HUES64 (cell line): Measurements from ENCODE around the gene FUBP1.
"Not testable (repeated sequence)": the region's sequence is repeated elsewhere in the genome, so short reads cannot be mapped to it uniquely, and the experiment has no call there.

Experiments
- H3K27ac ChIP-seq: 2 replicates; pipeline ENCODE4 v1.7.0; 2013; ENCODE audit warnings: low read depth, low read length, inconsistent platforms
- H3K27me3 ChIP-seq: 2 replicates; pipeline ENCODE4 v1.6.1; 2013; ENCODE audit warnings: mild to moderate bottlenecking, low read length; ENCODE audit not compliant: insufficient read depth
- H3K36me3 ChIP-seq: 2 replicates; pipeline ENCODE4 v1.6.1; 2013; ENCODE audit warnings: mild to moderate bottlenecking, low read length; ENCODE audit not compliant: insufficient read depth
- H3K4me1 ChIP-seq: 2 replicates; pipeline ENCODE4 v1.6.1; 2013; ENCODE audit warnings: mild to moderate bottlenecking, low read length, moderate library complexity; ENCODE audit not compliant: insufficient read depth
- H3K4me3 ChIP-seq: 2 replicates; pipeline ENCODE4 v1.5.1; 2013; ENCODE audit warnings: mild to moderate bottlenecking, low read length, moderate library complexity
- H3K9ac ChIP-seq: 2 replicates; pipeline ENCODE4 v1.6.1; 2013; ENCODE audit warnings: mild to moderate bottlenecking, low read depth, low read length
- H3K9me3 ChIP-seq: 2 replicates; pipeline ENCODE4 v1.6.1; 2013; ENCODE audit warnings: low read depth, low read length; ENCODE audit not compliant: insufficient read depth
- WGBS: fragments of 150-250, 120-280 bp; methylation state at CpG from one replicate; pipeline ENCODE4 v1.1.7; 2013; ENCODE audit warnings: missing lambda C conversion rate; 5-methylcytosine and 5-hydroxymethylcytosine counted together

Gene FUBP1

DNA sequence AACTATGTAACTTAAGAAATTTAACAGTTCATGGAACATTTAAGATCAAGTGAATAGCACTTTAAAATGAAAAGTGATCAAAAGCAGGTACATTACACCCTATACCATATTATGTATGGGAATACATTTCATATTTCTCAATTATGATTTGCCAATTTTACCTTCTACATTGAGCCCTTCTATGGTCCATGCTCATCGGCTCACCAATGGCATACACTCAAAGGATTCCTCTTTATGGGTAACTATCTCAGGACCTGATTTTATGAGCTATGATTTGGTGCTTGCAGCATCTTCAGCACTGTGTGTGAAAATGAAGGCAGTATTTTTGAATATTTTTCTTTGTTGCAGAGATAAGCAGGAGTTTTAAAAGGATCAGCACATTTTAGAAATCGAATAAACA is 33.5 kb downstream of the FUBP1 start:
- H3K27ac ChIP-seq = no peak overlapping the region
- H3K9me3 ChIP-seq = no peaks in the 10 kb centered on the region
- no peaks in the 10 kb centered on the region for H3K27me3 ChIP-seq
- 97% methylated on average over 2 of the region's 2 CpGs for WGBS
- H3K4me1 ChIP-seq = 0 out of 2 replicates have a peak, but pooled peaks cover 2% of the 10 kb centered on the region
- no peak overlapping the region for H3K4me3 ChIP-seq
- no peak overlapping the region for H3K9ac ChIP-seq
- peaks cover 87% of the 10 kb centered on the region for H3K36me3 ChIP-seq

GRCh38 chr1:77942400-77943140 is 36.3 kb downstream of the FUBP1 start:
- Histone ChIP-seq H3K9ac (no peak overlapping the region), H3K9me3 (no peaks in the 10 kb centered on the region), H3K36me3 (peaks cover 59% of the 10 kb centered on the region), H3K27me3 (no peaks in the 10 kb centered on the region), H3K4me3 (no peak overlapping the region), H3K4me1 (0 out of 2 replicates have a peak, but pooled peaks cover 2% of the 10 kb centered on the region), H3K27ac (no peak overlapping the region)
- WGBS = 98% methylated on average over 3 of the region's 4 CpGs

- Histone ChIP-seq H3K9ac (no peak overlapping the region), H3K9me3 (no peaks in the 10 kb centered on the region), H3K27me3 (no peaks in the 10 kb centered on the region), H3K36me3 (peaks cover 44% of the 10 kb centered on the region), H3K4me1 (0 out of 2 replicates have a peak, but pooled peaks cover 2% of the 10 kb centered on the region), H3K4me3 (no peak overlapping the region), H3K27ac (no peak overlapping the region)
- WGBS = 94% methylated on average over 3 of the region's 4 CpGs
These were observed 37.8 kb downstream of the FUBP1 start for GRCh38 chr1:77940921-77941570.

GRCh38 chr1:77938651-77939050 is 40.2 kb downstream of the FUBP1 start:
- Histone ChIP-seq H3K9ac (no peak overlapping the region), H3K4me1 (0 out of 2 replicates have a peak, but pooled peaks cover 2% of the 10 kb centered on the region), H3K4me3 (no peak overlapping the region), H3K9me3 (no peaks in the 10 kb centered on the region), H3K36me3 (peaks cover 20% of the 10 kb centered on the region), H3K27me3 (no peaks in the 10 kb centered on the region), H3K27ac (no peak overlapping the region)

DNA sequence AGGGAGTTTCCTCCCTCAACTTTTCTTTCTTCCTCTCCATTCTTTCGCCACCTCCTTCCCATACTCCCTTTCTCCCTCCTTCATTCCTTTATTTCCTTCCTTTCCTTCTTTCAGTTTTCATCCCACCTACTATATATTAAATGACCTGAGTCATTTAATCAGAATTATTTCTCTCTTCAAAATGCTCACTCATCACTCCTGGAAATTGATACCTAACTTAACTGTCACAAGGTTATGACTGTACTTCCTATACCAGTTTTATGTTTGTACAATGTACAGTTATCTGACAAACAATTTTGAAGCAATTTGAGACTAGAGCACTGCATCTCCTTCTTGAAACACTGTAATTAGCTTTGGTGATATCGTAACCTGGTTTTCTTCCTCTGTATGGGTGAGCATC is 49.1 kb downstream of the FUBP1 start:
- H3K4me1 ChIP-seq = no peaks in the 10 kb centered on the region
- 95% methylated on average over 2 of the region's 2 CpGs for WGBS
- peaks cover 13% of the 10 kb centered on the region for H3K36me3 ChIP-seq
- no peaks in the 10 kb centered on the region for H3K9me3 ChIP-seq
- no peaks in the 10 kb centered on the region for H3K27me3 ChIP-seq
- H3K9ac ChIP-seq = no peak overlapping the region
- no peak overlapping the region for H3K4me3 ChIP-seq
- H3K27ac ChIP-seq = no peak overlapping the region

GRCh38 chr1:77927414-77927813 is 51.5 kb downstream of the FUBP1 start:
- 96% methylated on average over 2 of the region's 4 CpGs for WGBS
- Histone ChIP-seq H3K4me1 (no peaks in the 10 kb centered on the region), H3K36me3 (peaks cover 14% of the 10 kb centered on the region), H3K27ac (no peak overlapping the region), H3K9me3 (no peaks in the 10 kb centered on the region), H3K9ac (no peak overlapping the region), H3K4me3 (no peak overlapping the region), H3K27me3 (no peaks in the 10 kb centered on the region)

DNA sequence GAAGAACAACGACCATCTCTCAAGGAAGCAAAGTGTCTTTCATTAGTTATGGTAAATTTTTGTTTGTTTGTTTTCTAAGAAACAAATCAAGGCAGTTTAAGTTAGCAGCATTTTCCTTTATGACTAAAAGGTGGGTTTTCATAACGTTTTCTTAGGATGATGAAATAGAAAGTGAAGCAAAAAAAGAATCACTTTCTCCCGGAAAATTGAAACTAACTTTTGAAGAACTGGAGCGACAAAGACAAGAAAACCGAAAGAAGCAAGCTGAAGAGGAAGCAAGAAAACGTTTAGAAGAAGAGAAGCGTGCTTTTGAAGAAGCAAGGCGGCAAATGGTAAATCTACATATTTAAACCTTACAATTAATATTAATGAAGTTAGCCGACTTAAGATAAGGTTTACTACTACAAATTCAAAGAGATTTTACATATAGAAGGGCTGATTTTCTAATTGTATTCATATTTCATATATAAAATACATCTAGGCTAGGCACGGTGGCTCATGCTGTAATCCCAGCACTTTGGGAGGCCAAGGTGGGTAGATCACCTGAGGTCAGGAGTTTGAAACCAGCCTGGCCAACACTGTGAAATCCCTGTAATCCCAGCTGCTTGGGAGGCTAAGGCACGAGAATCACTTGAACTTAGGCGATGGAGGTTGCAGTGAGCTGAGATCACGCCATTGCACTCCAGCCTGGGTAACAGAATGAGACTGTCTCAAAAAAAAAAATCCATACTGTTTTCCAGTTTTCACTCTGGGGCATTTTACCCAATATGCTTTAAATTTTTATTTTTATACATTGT is 52.1 kb downstream of the FUBP1 start:
- H3K36me3 ChIP-seq = peaks cover 14% of the 10 kb centered on the region
- H3K9me3 ChIP-seq = no peaks in the 10 kb centered on the region
- H3K27ac ChIP-seq = no peak overlapping the region
- no peaks in the 10 kb centered on the region for H3K4me1 ChIP-seq
- H3K27me3 ChIP-seq = no peaks in the 10 kb centered on the region
- 87% methylated on average over 10 of the region's 13 CpGs for WGBS
- H3K4me3 ChIP-seq = no peak overlapping the region
- H3K9ac ChIP-seq = no peak overlapping the region

GRCh38 chr1:77925956-77926355 is 52.9 kb downstream of the FUBP1 start:
- Histone ChIP-seq H3K36me3 (peaks cover 14% of the 10 kb centered on the region), H3K27me3 (no peaks in the 10 kb centered on the region), H3K27ac (no peak overlapping the region), H3K9ac (no peak overlapping the region), H3K4me1 (no peaks in the 10 kb centered on the region), H3K4me3 (no peak overlapping the region), H3K9me3 (no peaks in the 10 kb centered on the region)
- WGBS = 98% methylated on average over 2 of the region's 2 CpGs

- Histone ChIP-seq H3K9ac (no peak overlapping the region), H3K36me3 (peaks cover 12% of the 10 kb centered on the region), H3K27me3 (no peaks in the 10 kb centered on the region), H3K9me3 (no peaks in the 10 kb centered on the region), H3K27ac (no peak overlapping the region), H3K4me3 (no peak overlapping the region), H3K4me1 (no peaks in the 10 kb centered on the region)
- 100% methylated on average over 1 of the region's 1 CpG for WGBS
These were observed 53.4 kb downstream of the FUBP1 start for GRCh38 chr1:77925518-77925917.

DNA sequence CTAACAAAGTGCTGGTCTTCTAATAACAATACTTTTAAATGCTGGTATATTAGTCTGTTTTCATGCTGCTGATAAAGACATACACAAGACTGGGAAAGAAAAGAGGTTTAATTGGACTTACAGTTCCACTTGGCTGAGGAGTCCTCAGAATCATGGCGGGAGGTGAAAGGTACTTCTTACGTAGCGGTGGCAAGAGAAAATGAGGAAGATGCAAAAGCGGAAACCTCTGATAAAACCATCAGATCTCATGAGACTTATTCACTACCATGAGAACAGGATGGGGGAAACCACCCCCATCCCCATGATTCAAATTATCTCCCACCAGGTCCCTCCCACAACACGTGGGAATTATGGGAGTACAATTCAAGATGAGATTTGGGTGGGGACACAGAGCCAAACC is 60.0 kb downstream of the FUBP1 start:
- not testable (repeated sequence) for H3K9ac ChIP-seq, H3K27ac ChIP-seq, H3K4me1 ChIP-seq, H3K9me3 ChIP-seq, H3K4me3 ChIP-seq, H3K36me3 ChIP-seq, H3K27me3 ChIP-seq
- 98% methylated on average over 5 of the region's 5 CpGs for WGBS

DNA sequence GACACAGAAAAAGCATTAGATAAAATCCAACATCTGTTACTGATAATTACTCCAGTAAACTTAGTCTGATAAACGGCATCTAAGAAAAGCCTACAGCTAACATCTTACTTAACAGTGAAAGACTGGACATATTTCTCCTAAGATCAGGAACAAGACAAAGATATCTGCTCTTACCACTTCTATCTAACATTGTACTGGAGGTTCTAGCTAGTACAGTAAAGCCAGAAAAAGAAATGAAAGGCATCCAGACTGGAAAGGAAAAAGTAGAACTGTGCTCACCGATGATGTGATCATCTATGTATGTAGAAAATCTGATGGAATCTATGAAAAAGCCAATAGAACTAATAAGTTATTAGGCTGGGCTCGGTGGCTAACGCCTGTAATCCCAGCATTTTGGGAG is 68.8 kb downstream of the FUBP1 start:
- Histone ChIP-seq H3K9me3 (no peaks in the 10 kb centered on the region), H3K9ac (no peak overlapping the region), H3K36me3 (no peaks in the 10 kb centered on the region), H3K4me1 (no peaks in the 10 kb centered on the region), H3K27ac (no peak overlapping the region), H3K27me3 (no peaks in the 10 kb centered on the region), H3K4me3 (no peak overlapping the region)
- WGBS = 90% methylated on average over 4 of the region's 4 CpGs
